ENCODE data around the gene PPP1R27. TPM values are rescaled to one million over a fixed set of nuclear protein-coding genes. Genes with fewer than 3 reads are reported as not detected.
A peak's percentile ranks its signal among the peaks of the same experiment; 100 is the strongest.

Gene PPP1R27
- polyA plus RNA-seq, 2 of the 4 experiments (the other 2 are of a cell fraction), result 0.09 TPM; not detected in 1

DNA sequence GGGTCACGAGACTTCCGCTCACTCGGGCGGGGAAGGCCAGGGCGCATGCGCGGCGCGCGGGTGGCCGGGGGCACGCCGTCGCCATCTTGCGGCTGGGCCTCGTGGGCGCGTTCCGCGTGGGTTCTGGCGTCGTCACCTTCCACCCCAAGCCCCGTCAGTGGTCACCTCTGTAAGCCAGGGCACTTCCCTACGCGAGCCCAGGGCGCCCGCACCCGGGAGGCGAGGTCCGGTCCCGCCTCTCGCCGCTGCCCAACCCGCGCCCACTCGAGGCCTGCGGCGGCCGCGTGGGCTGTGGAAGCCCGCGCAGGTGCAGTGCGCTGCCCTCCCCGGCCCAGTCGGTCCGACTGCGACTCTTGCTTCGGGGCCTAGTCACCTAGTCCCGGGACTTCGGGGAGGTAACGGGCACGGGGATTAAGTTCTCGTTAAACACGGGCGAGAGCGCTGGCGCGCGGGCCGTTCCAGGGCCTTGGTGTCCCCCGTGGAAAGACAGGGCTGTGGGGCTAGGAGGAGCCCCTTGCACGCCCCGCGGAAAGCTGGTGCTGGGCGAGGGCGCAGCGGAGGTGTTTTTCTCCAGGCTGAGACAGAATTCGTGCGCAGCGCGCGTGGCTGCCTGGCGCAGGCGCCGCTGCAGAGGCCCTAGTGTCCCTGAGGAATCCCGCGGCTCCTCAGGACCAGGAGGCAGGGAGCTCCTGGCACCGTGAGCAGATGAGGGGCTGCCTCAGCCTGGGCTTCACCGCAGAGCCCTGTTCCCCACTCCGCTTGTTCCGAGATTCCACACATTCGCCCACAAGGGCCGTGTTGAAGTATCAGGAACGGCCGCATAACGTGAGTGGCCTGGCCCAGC lies 36.8 kb upstream of the PPP1R27 start (continued):
- TF ChIP-seq NR3C1 (IDR thresholded peaks at IDR 0.05) (no peak), ZFP36 (IDR thresholded peaks at IDR 0.05; ENCODE audit: borderline replicate concordance, partially characterized antibody) (no peak), PBX3 (IDR thresholded peaks at IDR 0.05) (no peak), HOXA7 (CRISPR knock-in tag; IDR thresholded peaks at IDR 0.05) (no peak), MYC (IDR thresholded peaks at IDR 0.05; ENCODE audit: borderline replicate concordance, low read length) (peak; percentile 99), MAFK (IDR thresholded peaks at IDR 0.05; ENCODE audit: partially characterized antibody) (no peak), EHF (CRISPR knock-in tag; IDR thresholded peaks at IDR 0.05) (peak; percentile 99), TFCP2L1 (CRISPR knock-in tag; IDR thresholded peaks at IDR 0.05) (peak; percentile 70; the same call in 1 of the 2 replicates), ZSCAN20 (CRISPR knock-in tag; IDR thresholded peaks at IDR 0.05) (peak; percentile 94), HDAC2 (IDR thresholded peaks at IDR 0.05) (no peak), FOXS1 (CRISPR knock-in tag; IDR thresholded peaks at IDR 0.05) (peak; percentile 95), HES2 (IDR thresholded peaks at IDR 0.05) (no peak), REST (IDR thresholded peaks at IDR 0.05) (no peak), POLR2AphosphoS2 (conservative IDR thresholded peaks at IDR 0.05; ENCODE audit: low read length) (no peak), KDM5A (IDR thresholded peaks at IDR 0.05) (no peak), ZC3H11A (IDR thresholded peaks at IDR 0.05) (no peak), ELK1 (IDR thresholded peaks at IDR 0.05; ENCODE audit: low read depth, low read length) (no peak), SREBF2 (IDR thresholded peaks at IDR 0.05) (no peak), FOSB (CRISPR knock-in tag; IDR thresholded peaks at IDR 0.05) (no peak), EHMT2 (IDR thresholded peaks at IDR 0.05; ENCODE audit: low read depth) (no peak), MAZ (IDR thresholded peaks at IDR 0.05; ENCODE audit: borderline replicate concordance, low read depth, low read length) (0 out of 2 replicates have a peak, but pooled peaks have one; percentile 66), NPAS2 (CRISPR knock-in tag; IDR thresholded peaks at IDR 0.05; ENCODE audit: borderline replicate concordance) (peak; percentile 90; the same call in 1 of the 2 replicates)
- TF ChIP-seq, protein P1, sequence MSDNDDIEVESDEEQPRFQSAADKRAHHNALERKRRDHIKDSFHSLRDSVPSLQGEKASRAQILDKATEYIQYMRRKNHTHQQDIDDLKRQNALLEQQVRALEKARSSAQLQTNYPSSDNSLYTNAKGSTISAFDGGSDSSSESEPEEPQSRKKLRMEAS (IDR thresholded peaks at IDR 0.05), result peak; percentile 100

All from A549 (cell line).